SIG-M5 treated with dmso at 0.1 percent for 504 hours (cell line): ENCODE measurements around the gene GPD1.

Experiments used
- DNase-seq: peaks from one replicate; lab custom pipeline; 2025; ENCODE audit not compliant: unreplicated experiment; lab: John Stamatoyannopoulos, UW

The GPD1 gene

GRCh38 chr12:50099302-50100008, 4.4 kb upstream of the GPD1 start:
- DNase-seq = no peak

- no peak for DNase-seq
Observed at GRCh38 chr12:50100561-50100960, 3.2 kb upstream of the GPD1 start.

- DNase-seq = peak; percentile 20
Observed at GRCh38 chr12:50101663-50102062, 2.1 kb upstream of the GPD1 start.

GRCh38 chr12:50102131-50102531, 1.7 kb upstream of the GPD1 start:
- DNase-seq = no peak

GRCh38 chr12:50102646-50103309, 1.0 kb upstream of the GPD1 start:
- no peak for DNase-seq

- DNase-seq = no peak
Observed at GRCh38 chr12:50103351-50103750, 457 bp upstream of the GPD1 start.

GRCh38 chr12:50104417-50105366, 884 bp downstream of the GPD1 start:
- DNase-seq = no peak

- DNase-seq = no peak
Observed at GRCh38 chr12:50105913-50106450, 2.2 kb downstream of the GPD1 start.

GRCh38 chr12:50106907-50107306, 3.1 kb downstream of the GPD1 start:
- no peak for DNase-seq

GRCh38 chr12:50107416-50108268, 3.8 kb downstream of the GPD1 start:
- DNase-seq = no peak

GRCh38 chr12:50109319-50109718, 5.5 kb downstream of the GPD1 start:
- no peak for DNase-seq

GRCh38 chr12:50110127-50110761, 6.4 kb downstream of the GPD1 start:
- no peak for DNase-seq

- DNase-seq = peak; percentile 28
Observed at GRCh38 chr12:50110762-50111351, 7.0 kb downstream of the GPD1 start.

GRCh38 chr12:50111395-50111692, 7.5 kb downstream of the GPD1 start:
- no peak for DNase-seq

GRCh38 chr12:50111693-50112455, 8.1 kb downstream of the GPD1 start, which contains the start of gene COX14:
Gene COX14, plus strand, starts transcription at chr12:50112236. Its CDS starts 7,808 bp downstream, at chr12:50120044.
- peak; percentile 100 for DNase-seq

GRCh38 chr12:50112456-50113218, 8.8 kb downstream of the GPD1 start:
- DNase-seq = peak; percentile 78

- DNase-seq = no peak
Observed at GRCh38 chr12:50117057-50117622, 13.3 kb downstream of the GPD1 start.

- no peak for DNase-seq
Observed at GRCh38 chr12:50119387-50119786, 15.6 kb downstream of the GPD1 start.
